Measurements from ENCODE around the gene GAB3.

- TF ChIP-seq CTCF (conservative IDR thresholded peaks at IDR 0.05 in 1 of 2, IDR thresholded peaks at IDR 0.05 in 1 of 2; ENCODE audit: low read depth in 1 of 2, low read length in 2 of 2) (no peak), EZH2 (IDR thresholded peaks at IDR 0.05; ENCODE audit: low read length, missing control alignments) (no peak)
These were observed 33.5 kb upstream of the GAB3 start for GRCh38 chrX:154784149-154784995.

All from fibroblast of lung (primary cell).